SK-N-SH (cell line): ENCODE results near the gene TSPAN10. TPM values are rescaled to one million over a fixed set of nuclear protein-coding genes. Genes with fewer than 3 reads are reported as not detected.

Source experiments
- CTCF ChIA-PET: fragments of 300-600, 350-600 bp; formaldehyde crosslinking; extraction: SDS; loops from one replicate; lab custom pipeline; 2021; lab: Yijun Ruan, JAX
- POLR2A ChIA-PET: fragments of 350-600 bp; sonication (Branson Sonifier 250); formaldehyde crosslinking; extraction: SDS; loops from one replicate; lab custom pipeline; 2020; ENCODE audit warnings: antibody characterized with exemption, inconsistent platforms; lab: Yijun Ruan, JAX
- DNase-seq: peaks from one replicate; pipeline ENCODE4 v3.0.0; 2012
- H2AFZ ChIP-seq: fragments of 200-600 bp; sonication (generic); 2 replicates; pipeline ENCODE4 v1.8.1; 2016; ENCODE audit warnings: antibody characterized with exemption, mild to moderate bottlenecking, low read depth
- H3F3A ChIP-seq: fragments of 200-600 bp; sonication (generic); replicated peaks from 2 replicates; pipeline ENCODE3; 2016; ENCODE audit warnings: antibody characterized with exemption, mild to moderate bottlenecking; ENCODE audit not compliant: insufficient read depth
- H3K27ac ChIP-seq, 2 experiments: fragments of 200-500 bp in 1 of 2; fragments of 200-600 bp in 1 of 2; sonication (Bioruptor generic) in 1 of 2; sonication (generic), shearing (Covaris generic) in 1 of 2; 2 replicates each; pipeline versions ENCODE4 v1.5.1 to v1.6.1; 2014 to 2016; ENCODE audit warnings: low read depth in 2 of 2, inconsistent platforms in 1 of 2, low read length in 1 of 2, mild to moderate bottlenecking in 1 of 2, mixed read lengths in 1 of 2
- H3K27me3 ChIP-seq: fragments of 200-600 bp; sonication (generic), shearing (Covaris generic); 2 replicates; pipeline ENCODE4 v1.6.1; 2016; ENCODE audit warnings: mixed run types; ENCODE audit not compliant: insufficient read depth
- H3K36me3 ChIP-seq, 2 experiments: fragments of 200-500 bp in 1 of 2; fragments of 200-600 bp in 1 of 2; sonication (Bioruptor generic) in 1 of 2; sonication (generic) in 1 of 2; replicated peaks in 1 of 2; 2 replicates each; pipeline versions ENCODE3 to v1.5.1; 2014 to 2016; ENCODE audit warnings: low read length in 1 of 2, mild to moderate bottlenecking in 1 of 2; ENCODE audit not compliant: insufficient read depth in 2 of 2, control insufficient read depth in 1 of 2
- H3K4me1 ChIP-seq, 2 experiments: fragments of 200-500 bp in 1 of 2; fragments of 200-600 bp in 1 of 2; sonication (Bioruptor generic) in 1 of 2; sonication (generic), shearing (Covaris generic) in 1 of 2; 2 replicates each; pipeline versions ENCODE4 v1.5.1 to v1.6.1; 2014 to 2016; ENCODE audit warnings: low read depth in 1 of 2, low read length in 1 of 2, mixed run types in 1 of 2; ENCODE audit not compliant: insufficient read depth in 2 of 2, control insufficient read depth in 1 of 2
- H3K4me2 ChIP-seq: fragments of 200-600 bp; sonication (generic), shearing (Covaris generic); 2 replicates; pipeline ENCODE4 v1.6.1; 2017; ENCODE audit warnings: mixed run types
- H3K4me3 ChIP-seq, 2 experiments: fragments of 200-500 bp in 1 of 2; fragments of 200-600 bp in 1 of 2; sonication (Bioruptor generic) in 1 of 2; sonication (generic), shearing (Covaris generic) in 1 of 2; 2 replicates each; pipeline versions ENCODE4 v1.5.1 to v1.8.1; 2014 to 2016; ENCODE audit warnings: low read depth in 2 of 2, inconsistent platforms in 1 of 2, low read length in 1 of 2, mild to moderate bottlenecking in 1 of 2, mixed read lengths in 1 of 2, moderate library complexity in 1 of 2
- H3K79me2 ChIP-seq: fragments of 200-600 bp; sonication (generic); 2 replicates; pipeline ENCODE4 v1.8.1; 2017; ENCODE audit warnings: mild to moderate bottlenecking; ENCODE audit not compliant: insufficient read depth
- H3K9ac ChIP-seq: fragments of 200-600 bp; sonication (generic); 2 replicates; pipeline ENCODE4 v1.6.1; 2017; ENCODE audit warnings: mixed run types
- H3K9me2 ChIP-seq: fragments of 200-600 bp; sonication (generic); 2 replicates; pipeline ENCODE4 v1.6.1; 2017; ENCODE audit warnings: mixed run types
- H3K9me3 ChIP-seq: fragments of 200-600 bp; sonication (generic); 2 replicates; pipeline ENCODE4 v1.6.1; 2017; ENCODE audit warnings: mixed run types, mild to moderate bottlenecking, moderate library complexity
- H4K20me1 ChIP-seq: fragments of 200-600 bp; sonication (generic); 2 replicates; pipeline ENCODE4 v1.6.1; 2017; ENCODE audit warnings: mild to moderate bottlenecking, mixed run types; ENCODE audit not compliant: insufficient read depth
- CHD2 ChIP-seq: fragments of 150-350 bp; IDR thresholded peaks from 2 replicates; pipeline ENCODE4 v1.6.1; 2018; ENCODE audit warnings: low read length; ENCODE audit not compliant: partially characterized antibody
- EP300 ChIP-seq, 2 experiments: IDR thresholded peaks; 2 replicates each; pipeline versions ENCODE4 v1.4.0 to v1.6.1; 2012; ENCODE audit warnings: borderline replicate concordance in 1 of 2, low read depth in 1 of 2, low read length in 1 of 2
- EZH2phosphoT487 ChIP-seq: fragments of 200-600 bp; sonication (generic); IDR thresholded peaks from 2 replicates; pipeline ENCODE4 v1.6.1; 2017; ENCODE audit warnings: low read depth, mixed run types, mild to moderate bottlenecking, antibody characterized with exemption, moderate library complexity, borderline replicate concordance
- FOSL2 ChIP-seq: IDR thresholded peaks from 2 replicates; pipeline ENCODE4 v1.4.0; 2012; ENCODE audit warnings: low read depth, mild to moderate bottlenecking, moderate library complexity, borderline replicate concordance
- FOXJ3 ChIP-seq: sonication (generic); formaldehyde crosslinking; IDR thresholded peaks from 2 replicates; pipeline ENCODE4 v1.5.1; 2020; ENCODE audit warnings: mild to moderate bottlenecking, missing genetic modification reagents
- FOXM1 ChIP-seq: IDR thresholded peaks from 2 replicates; pipeline ENCODE4 v1.4.0; 2012; ENCODE audit warnings: low read depth, mild to moderate bottlenecking
- GABPA ChIP-seq: IDR thresholded peaks from 2 replicates; pipeline ENCODE4 v1.4.0; 2012; ENCODE audit warnings: low read depth, mild to moderate bottlenecking
- IRF3 ChIP-seq: fragments of 150-350 bp; IDR thresholded peaks from 2 replicates; pipeline ENCODE4 v1.6.1; 2016; ENCODE audit warnings: mild to moderate bottlenecking, low read depth, low read length
- MEF2A ChIP-seq: IDR thresholded peaks from 2 replicates; pipeline ENCODE4 v1.4.0; 2012; ENCODE audit warnings: low read depth, borderline replicate concordance
- MXI1 ChIP-seq: IDR thresholded peaks from 2 replicates; pipeline ENCODE4 v1.6.1; 2012; ENCODE audit warnings: mild to moderate bottlenecking, low read depth, low read length, improper control_type of control experiment
- NFIC ChIP-seq: IDR thresholded peaks from 2 replicates; pipeline ENCODE4 v1.4.0; 2012; ENCODE audit warnings: borderline replicate concordance
- NRF1 ChIP-seq: IDR thresholded peaks from 2 replicates; pipeline ENCODE4 v1.6.1; 2012; ENCODE audit warnings: low read depth, mild to moderate bottlenecking, low read length
- PBX3 ChIP-seq: IDR thresholded peaks from 2 replicates; pipeline ENCODE4; 2012
- POLR2AphosphoS5 ChIP-seq: IDR thresholded peaks from 2 replicates; pipeline ENCODE4 v1.6.1; 2012; ENCODE audit warnings: low read depth, low read length
- RAD21 ChIP-seq: IDR thresholded peaks from 2 replicates; pipeline ENCODE4 v1.6.1; 2012; ENCODE audit warnings: mild to moderate bottlenecking, low read length
- RFX5 ChIP-seq: IDR thresholded peaks from 2 replicates; pipeline ENCODE4 v1.6.1; 2012; ENCODE audit warnings: mild to moderate bottlenecking, improper control_type of control experiment, low read length
- RXRA ChIP-seq: IDR thresholded peaks from 2 replicates; pipeline ENCODE4 v1.4.0; 2012; ENCODE audit warnings: low read depth, mild to moderate bottlenecking, borderline replicate concordance
- SIN3A ChIP-seq: IDR thresholded peaks from 2 replicates; pipeline ENCODE4 v1.6.1; 2012; ENCODE audit warnings: low read depth, mild to moderate bottlenecking, low read length, moderate library complexity, borderline replicate concordance
- SMC3 ChIP-seq: IDR thresholded peaks from 2 replicates; pipeline ENCODE4 v1.6.1; 2012; ENCODE audit warnings: low read depth, low read length, improper control_type of control experiment
- TAF1 ChIP-seq: IDR thresholded peaks from 2 replicates; pipeline ENCODE4 v1.6.1; 2012; ENCODE audit warnings: low read depth, mild to moderate bottlenecking, low read length, moderate library complexity, borderline replicate concordance
- TCF12 ChIP-seq: IDR thresholded peaks from 2 replicates; pipeline ENCODE4 v1.4.0; 2012
- TEAD4 ChIP-seq: IDR thresholded peaks from 2 replicates; pipeline ENCODE4 v1.4.0; 2012; ENCODE audit warnings: mild to moderate bottlenecking, borderline replicate concordance; ENCODE audit not compliant: insufficient read depth
- USF1 ChIP-seq: IDR thresholded peaks from 2 replicates; pipeline ENCODE4 v1.4.0; 2012; ENCODE audit warnings: low read depth, borderline replicate concordance
- YY1 ChIP-seq: IDR thresholded peaks from 2 replicates; pipeline ENCODE4 v1.4.0; 2012; ENCODE audit warnings: low read depth, mild to moderate bottlenecking
- WGBS: methylation state at CpG from one replicate; pipeline ENCODE4 v1.1.6; 2017; ENCODE audit warnings: low lambda C conversion rate; 5-methylcytosine and 5-hydroxymethylcytosine counted together
- polyA plus RNA-seq, 3 experiments: library from polyadenylated mRNA; depleted of rRNA; stranded (reverse); fragments of >200 nt; gene quantifications; 2 replicates each; pipeline ENCODE4 v1.2.3, GENCODE V29; 2012
- TF ChIP-seq, protein P1 (sequence below): IDR thresholded peaks from 2 replicates; pipeline ENCODE4 v1.6.1; 2012; ENCODE audit warnings: mild to moderate bottlenecking, low read depth, low read length, moderate library complexity
- TF ChIP-seq, protein P2 (sequence below): IDR thresholded peaks from 2 replicates; pipeline ENCODE4 v1.4.0; 2012; ENCODE audit warnings: low read depth

TSPAN10 gene
- polyA plus RNA-seq (2012; rRNA removed) = 4.7 and 6.0 TPM in 2 replicates
- 3.4 and 4.4 TPM in 2 replicates for polyA plus RNA-seq (2012; cell fraction: cytosol; rRNA removed)
- polyA plus RNA-seq (2012; cell fraction: nucleus; rRNA removed) = 9.8 and 13.7 TPM in 2 replicates

DNA sequence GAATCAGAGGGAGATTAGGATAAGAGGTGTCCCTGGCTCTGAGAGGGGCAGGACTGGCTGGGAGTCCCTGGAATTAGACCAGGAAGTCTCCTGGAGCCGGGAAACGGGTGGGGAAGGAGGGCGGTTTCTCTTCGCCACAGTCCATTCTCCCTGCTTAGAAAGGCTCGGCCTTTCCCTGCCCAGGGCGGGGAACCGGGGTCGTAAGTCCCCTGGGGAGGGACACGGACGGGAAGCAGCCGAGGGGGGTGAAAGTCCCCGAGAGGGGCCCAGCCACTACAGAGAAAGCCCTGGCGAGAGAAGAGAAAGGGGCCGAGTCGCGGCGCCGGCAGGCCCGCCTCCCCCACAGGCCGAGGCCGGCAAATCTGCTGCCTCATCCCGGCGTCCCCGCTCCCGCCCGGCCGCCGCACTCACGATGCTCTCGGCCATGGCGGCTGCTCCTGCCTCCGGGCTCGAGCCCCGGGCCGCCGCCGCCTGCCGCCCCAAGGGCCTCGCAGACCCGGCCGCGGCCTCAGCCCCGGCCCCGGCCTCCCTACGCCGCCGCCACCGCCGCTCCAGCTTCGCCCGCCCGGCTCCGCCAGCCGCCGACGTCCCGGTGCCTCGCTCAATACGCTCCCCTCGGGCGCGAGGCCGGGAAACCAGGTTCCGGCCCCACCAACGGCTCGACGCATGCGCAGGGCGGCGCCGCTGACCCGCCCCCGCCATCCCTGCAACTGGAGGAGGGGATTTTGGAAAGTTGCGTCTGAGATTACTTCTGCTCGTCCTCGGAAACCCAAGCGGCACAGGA lies at the start of gene TSPAN10, which contains the start of gene NPLOC4:
TSPAN10 (plus strand) TSS at position 692 of the 784 bp plus-strand sequence. CDS start 5,217 bp downstream, outside the sequence.
NPLOC4 (minus strand) TSS at position 608 of the 784 bp plus-strand sequence; CDS start at position 426, 182 bp downstream.
- Histone ChIP-seq H3K4me1 (peaks cover 7 to 17% of the 10 kb centered on the region in 2 experiments; a peak in 3 of 4 replicates), H3F3A (peaks cover 10% of the 10 kb centered on the region), H3K9me2 (no peaks in the 10 kb centered on the region), H3K9me3 (no peaks in the 10 kb centered on the region), H2AFZ (peak within 1 kb of the TSS; percentile 97), H3K4me2 (peak within 1 kb of the TSS; percentile 88), H3K36me3 (peaks cover 0 to 21% of the 10 kb centered on the region in 2 experiments), H3K9ac (peak within 1 kb of the TSS; percentile 99), H4K20me1 (peaks cover 49% of the 10 kb centered on the region), H3K4me3 (peak within 1 kb of the TSS; percentile 65 to 79), H3K27ac (peak within 1 kb of the TSS; percentile 67 to 92), H3K79me2 (peaks cover 60% of the 10 kb centered on the region), H3K27me3 (no peaks in the 10 kb centered on the region)
- WGBS = 1% methylated on average over 45 of the region's 77 CpGs
- ChIA-PET CTCF (interaction anchor here (1.0 to 1.5 kb wide), 3 partner anchors 12 to 65 kb away, joined by 3 to 5 read pairs (median 5); no protein-coding TSS in a partner anchor), POLR2A (interaction anchor here (0.6 to 1.5 kb wide), 4 partner anchors 10 to 96 kb away, joined by 3 to 5 read pairs (median 4); partner anchors contain the start of genes ARL16, CCDC137, HGS and OXLD1)
- DNase-seq = peak; percentile 100
- peak; percentile 93 for TF ChIP-seq SIN3A
- 0 out of 4 replicates have a peak, but pooled peaks have one; percentile 5 to 52 for TF ChIP-seq EP300 (IDR thresholded peaks at IDR 0.05; ENCODE audit: borderline replicate concordance in 1 of 2, low read depth in 1 of 2, low read length in 1 of 2)
- no peak for TF ChIP-seq FOXM1
- no peak; the same call in 1 of the 2 replicates for TF ChIP-seq RAD21
- TF ChIP-seq NRF1 = peak; percentile 97
- TF ChIP-seq, protein P1, sequence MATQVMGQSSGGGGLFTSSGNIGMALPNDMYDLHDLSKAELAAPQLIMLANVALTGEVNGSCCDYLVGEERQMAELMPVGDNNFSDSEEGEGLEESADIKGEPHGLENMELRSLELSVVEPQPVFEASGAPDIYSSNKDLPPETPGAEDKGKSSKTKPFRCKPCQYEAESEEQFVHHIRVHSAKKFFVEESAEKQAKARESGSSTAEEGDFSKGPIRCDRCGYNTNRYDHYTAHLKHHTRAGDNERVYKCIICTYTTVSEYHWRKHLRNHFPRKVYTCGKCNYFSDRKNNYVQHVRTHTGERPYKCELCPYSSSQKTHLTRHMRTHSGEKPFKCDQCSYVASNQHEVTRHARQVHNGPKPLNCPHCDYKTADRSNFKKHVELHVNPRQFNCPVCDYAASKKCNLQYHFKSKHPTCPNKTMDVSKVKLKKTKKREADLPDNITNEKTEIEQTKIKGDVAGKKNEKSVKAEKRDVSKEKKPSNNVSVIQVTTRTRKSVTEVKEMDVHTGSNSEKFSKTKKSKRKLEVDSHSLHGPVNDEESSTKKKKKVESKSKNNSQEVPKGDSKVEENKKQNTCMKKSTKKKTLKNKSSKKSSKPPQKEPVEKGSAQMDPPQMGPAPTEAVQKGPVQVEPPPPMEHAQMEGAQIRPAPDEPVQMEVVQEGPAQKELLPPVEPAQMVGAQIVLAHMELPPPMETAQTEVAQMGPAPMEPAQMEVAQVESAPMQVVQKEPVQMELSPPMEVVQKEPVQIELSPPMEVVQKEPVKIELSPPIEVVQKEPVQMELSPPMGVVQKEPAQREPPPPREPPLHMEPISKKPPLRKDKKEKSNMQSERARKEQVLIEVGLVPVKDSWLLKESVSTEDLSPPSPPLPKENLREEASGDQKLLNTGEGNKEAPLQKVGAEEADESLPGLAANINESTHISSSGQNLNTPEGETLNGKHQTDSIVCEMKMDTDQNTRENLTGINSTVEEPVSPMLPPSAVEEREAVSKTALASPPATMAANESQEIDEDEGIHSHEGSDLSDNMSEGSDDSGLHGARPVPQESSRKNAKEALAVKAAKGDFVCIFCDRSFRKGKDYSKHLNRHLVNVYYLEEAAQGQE = peak; percentile 80
- 0 out of 2 replicates have a peak, but pooled peaks have one; percentile 27 for TF ChIP-seq USF1
- TF ChIP-seq SMC3 = peak; percentile 30
- TF ChIP-seq TEAD4 = no peak
- peak; percentile 80 for TF ChIP-seq GABPA
- no peak for TF ChIP-seq NFIC
- TF ChIP-seq YY1 = peak; percentile 73; the same call in 1 of the 2 replicates
- peak; percentile 100 for TF ChIP-seq TAF1
- TF ChIP-seq FOSL2 = no peak; the same call in 1 of the 2 replicates
- TF ChIP-seq RFX5 = peak; percentile 68; the same call in 1 of the 2 replicates
- TF ChIP-seq PBX3 = no peak
- TF ChIP-seq CHD2 = no peak
- TF ChIP-seq MXI1 = peak; percentile 85
- TF ChIP-seq MEF2A = no peak
- TF ChIP-seq, protein P2, sequence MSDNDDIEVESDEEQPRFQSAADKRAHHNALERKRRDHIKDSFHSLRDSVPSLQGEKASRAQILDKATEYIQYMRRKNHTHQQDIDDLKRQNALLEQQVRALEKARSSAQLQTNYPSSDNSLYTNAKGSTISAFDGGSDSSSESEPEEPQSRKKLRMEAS = peak; percentile 85; the same call in 1 of the 2 replicates
- no peak for TF ChIP-seq IRF3
- TF ChIP-seq EZH2phosphoT487 = no peak
- TF ChIP-seq TCF12 = peak; percentile 27; the same call in 1 of the 2 replicates
- TF ChIP-seq RXRA = no peak
- TF ChIP-seq FOXJ3 = peak; percentile 70
- TF ChIP-seq POLR2AphosphoS5 = peak; percentile 87
